ENCODE results near the gene GOLGA3. TPM values are rescaled to one million over a fixed set of nuclear protein-coding genes. Genes with fewer than 3 reads are reported as not detected.
"Not testable (repeated sequence)": the region's sequence is repeated elsewhere in the genome, so short reads cannot be mapped to it uniquely, and the experiment has no call there.

Gene GOLGA3
- 102 and 134 TPM in 2 replicates for total RNA-seq

- H3K27me3 ChIP-seq (ENCODE audit: control insufficient read depth, insufficient read depth, low read length) = no peaks in the 10 kb centered on the region
- DNase-seq (ENCODE audit: low read depth) = peak; percentile 81
- peaks cover 22% of the 10 kb centered on the region for H3K36me3 ChIP-seq (ENCODE audit: control insufficient read depth, insufficient read depth, low read length)
- no peak for TF ChIP-seq CTCF (IDR thresholded peaks at IDR 0.05; ENCODE audit: insufficient read depth, low read length, severe bottlenecking)
- no peak for FAIRE-seq
- peak within 1 kb of the TSS; percentile 63 for H3K4me3 ChIP-seq (ENCODE audit: low read depth, low read length)
Measured at GRCh38 chr12:132828706-132829534, at the start of gene GOLGA3. Gene GOLGA3 (minus strand): TSS chr12:132828869. CDS start chr12:132822128, 6,741 bp downstream.

- DNase-seq (ENCODE audit: low read depth); H3K27me3 ChIP-seq (ENCODE audit: control insufficient read depth, insufficient read depth, low read length); H3K4me3 ChIP-seq (ENCODE audit: low read depth, low read length); FAIRE-seq: not testable (repeated sequence)
- H3K36me3 ChIP-seq (ENCODE audit: control insufficient read depth, insufficient read depth, low read length) = peaks cover 19% of the 10 kb centered on the region
Measured at GRCh38 chr12:132874620-132875019, 46.0 kb upstream of the GOLGA3 start.

GRCh38 chr12:132874175-132874574, 45.5 kb upstream of the GOLGA3 start:
- Histone ChIP-seq H3K36me3 (ENCODE audit: control insufficient read depth, insufficient read depth, low read length) (peaks cover 23% of the 10 kb centered on the region), H3K4me3 (ENCODE audit: low read depth, low read length) (no peak overlapping the region), H3K27me3 (ENCODE audit: control insufficient read depth, insufficient read depth, low read length) (no peaks in the 10 kb centered on the region)
- DNase-seq (ENCODE audit: low read depth) (no peak), FAIRE-seq (no peak)
- TF ChIP-seq CTCF (IDR thresholded peaks at IDR 0.05; ENCODE audit: insufficient read depth, low read length, severe bottlenecking) = no peak

- DNase-seq (ENCODE audit: low read depth) = no peak
- peaks cover 24% of the 10 kb centered on the region for H3K36me3 ChIP-seq (ENCODE audit: control insufficient read depth, insufficient read depth, low read length)
Measured at GRCh38 chr12:132873724-132874123, 45.1 kb upstream of the GOLGA3 start.

GRCh38 chr12:132872975-132873421, 44.3 kb upstream of the GOLGA3 start:
- DNase-seq (ENCODE audit: low read depth) (no peak), FAIRE-seq (no peak)
- H3K4me3 ChIP-seq (ENCODE audit: low read depth, low read length) = no peak overlapping the region
- H3K36me3 ChIP-seq (ENCODE audit: control insufficient read depth, insufficient read depth, low read length) = peaks cover 23% of the 10 kb centered on the region
- TF ChIP-seq CTCF (IDR thresholded peaks at IDR 0.05; ENCODE audit: insufficient read depth, low read length, severe bottlenecking) = no peak
- no peaks in the 10 kb centered on the region for H3K27me3 ChIP-seq (ENCODE audit: control insufficient read depth, insufficient read depth, low read length)

More at GRCh38 chr12:132873724-132874123, 45.1 kb upstream of the GOLGA3 start:
- FAIRE-seq = peak; percentile 40
- H3K4me3 ChIP-seq (ENCODE audit: low read depth, low read length) = no peak overlapping the region
- no peak for TF ChIP-seq CTCF (IDR thresholded peaks at IDR 0.05; ENCODE audit: insufficient read depth, low read length, severe bottlenecking)
- H3K27me3 ChIP-seq (ENCODE audit: control insufficient read depth, insufficient read depth, low read length) = no peaks in the 10 kb centered on the region

GRCh38 chr12:132872073-132872855, 43.6 kb upstream of the GOLGA3 start:
- Histone ChIP-seq H3K36me3 (ENCODE audit: control insufficient read depth, insufficient read depth, low read length) (peaks cover 25% of the 10 kb centered on the region), H3K4me3 (ENCODE audit: low read depth, low read length) (no peak overlapping the region), H3K27me3 (ENCODE audit: control insufficient read depth, insufficient read depth, low read length) (no peaks in the 10 kb centered on the region)
- FAIRE-seq (no peak), DNase-seq (ENCODE audit: low read depth) (no peak)
- TF ChIP-seq CTCF (IDR thresholded peaks at IDR 0.05; ENCODE audit: insufficient read depth, low read length, severe bottlenecking) = no peak
